TTC549 (cell line): Measurements from ENCODE around the gene INSL3.
"Not testable (repeated sequence)": the region's sequence is repeated elsewhere in the genome, so short reads cannot be mapped to it uniquely, and the experiment has no call there.

ENCODE experiments used
- FAIRE-seq: peaks from 2 replicates; lab custom pipeline; 2012; peaks lifted over from hg19 to GRCh38; lab: Jason Lieb, UNC

The INSL3 gene

GRCh38 chr19:17783721-17784120 lies 37.6 kb downstream of the INSL3 start:
- not testable (repeated sequence) for FAIRE-seq

DNA sequence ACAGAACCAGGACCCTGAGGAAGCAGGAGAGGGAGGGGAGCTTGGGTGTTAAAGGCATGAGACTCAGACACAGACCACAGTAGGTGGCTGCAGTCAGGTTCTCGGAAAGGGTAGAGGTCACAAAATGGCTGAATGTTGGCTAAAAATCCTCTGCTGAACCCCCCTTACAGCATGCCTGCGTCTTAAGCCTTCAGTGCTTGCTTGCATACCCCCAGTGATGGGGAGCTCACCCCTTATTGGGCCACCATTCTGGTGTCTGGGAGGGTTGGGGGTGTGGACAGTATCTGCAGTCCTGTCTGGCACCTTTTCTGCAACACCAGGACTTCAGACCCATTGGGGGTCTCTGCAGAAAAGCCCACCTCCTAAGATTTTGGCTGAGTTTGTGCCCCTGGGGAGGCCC lies 40.5 kb downstream of the INSL3 start:
- FAIRE-seq: no peak

- no peak for FAIRE-seq
Observed at GRCh38 chr19:17778968-17779929, 42.1 kb downstream of the INSL3 start.

- FAIRE-seq: no peak
Observed at GRCh38 chr19:17778251-17778967, 42.9 kb downstream of the INSL3 start.

DNA sequence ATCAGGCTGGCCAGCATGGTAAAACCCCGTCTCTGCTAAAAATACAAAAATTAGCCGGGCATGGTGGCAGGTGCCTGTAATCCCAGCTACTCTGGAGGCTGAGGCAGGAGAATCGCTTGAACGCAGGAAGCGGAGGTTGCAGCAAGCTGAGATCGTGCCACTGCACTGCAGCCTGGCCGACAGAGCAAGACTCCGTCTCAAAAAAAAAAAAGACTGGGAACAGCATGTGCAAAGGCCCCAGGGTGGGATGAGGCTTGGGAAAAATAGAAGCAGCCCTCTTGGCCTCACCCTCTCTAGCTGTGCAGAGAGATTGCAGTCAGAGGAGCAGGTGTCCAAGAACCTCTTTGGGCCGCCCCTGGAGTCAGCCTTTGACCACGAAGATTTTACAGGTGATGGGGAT lies 43.5 kb downstream of the INSL3 start:
- not testable (repeated sequence) for FAIRE-seq

DNA sequence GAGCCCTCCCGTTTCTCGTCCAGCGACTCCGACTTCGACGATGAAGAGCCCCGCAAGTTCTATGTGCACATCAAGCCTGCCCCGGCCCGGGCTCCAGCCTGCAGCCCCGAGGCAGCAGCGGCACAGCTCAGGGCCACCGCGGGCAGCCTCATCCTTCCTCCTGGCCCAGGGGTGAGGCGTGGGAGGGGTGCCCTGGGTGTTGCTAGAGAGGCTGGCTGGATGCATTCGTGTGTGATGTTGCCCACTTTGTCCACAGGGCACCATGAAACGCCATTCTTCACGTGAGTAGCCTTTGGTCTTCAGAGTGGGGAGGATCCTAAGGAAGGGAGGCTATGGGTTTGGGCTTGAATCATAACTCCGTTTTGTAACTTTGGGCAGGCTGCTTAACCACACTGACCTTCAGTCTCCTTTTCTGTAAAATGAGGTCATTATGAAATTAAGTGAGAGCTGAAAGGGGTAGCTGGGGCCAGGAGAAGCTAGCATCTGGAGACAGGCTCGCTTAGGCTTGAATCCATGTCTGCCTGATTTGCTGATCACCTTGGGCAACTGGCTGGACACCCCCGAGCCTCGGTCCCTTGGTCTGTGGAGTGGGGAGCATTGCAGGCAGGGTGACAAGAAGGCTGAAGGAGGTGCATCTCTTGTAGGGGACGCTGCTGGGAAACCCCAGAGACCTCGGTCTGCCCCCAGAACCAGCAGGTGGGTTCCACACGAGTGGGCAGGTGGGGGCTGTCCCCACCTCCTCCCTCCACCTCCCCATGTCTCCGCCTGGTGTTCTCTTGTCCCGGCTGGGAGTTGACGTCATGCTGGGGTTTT lies 45.1 kb downstream of the INSL3 start:
- FAIRE-seq: no peak

- no peak for FAIRE-seq
Observed at GRCh38 chr19:17775245-17775927, 45.9 kb downstream of the INSL3 start.

- no peak for FAIRE-seq
Observed at GRCh38 chr19:17772172-17772571, 49.1 kb downstream of the INSL3 start.

- no peak for FAIRE-seq
Observed at GRCh38 chr19:17770613-17771012, 50.7 kb downstream of the INSL3 start.

- FAIRE-seq: no peak
Observed at GRCh38 chr19:17767559-17767958, 53.8 kb downstream of the INSL3 start.

DNA sequence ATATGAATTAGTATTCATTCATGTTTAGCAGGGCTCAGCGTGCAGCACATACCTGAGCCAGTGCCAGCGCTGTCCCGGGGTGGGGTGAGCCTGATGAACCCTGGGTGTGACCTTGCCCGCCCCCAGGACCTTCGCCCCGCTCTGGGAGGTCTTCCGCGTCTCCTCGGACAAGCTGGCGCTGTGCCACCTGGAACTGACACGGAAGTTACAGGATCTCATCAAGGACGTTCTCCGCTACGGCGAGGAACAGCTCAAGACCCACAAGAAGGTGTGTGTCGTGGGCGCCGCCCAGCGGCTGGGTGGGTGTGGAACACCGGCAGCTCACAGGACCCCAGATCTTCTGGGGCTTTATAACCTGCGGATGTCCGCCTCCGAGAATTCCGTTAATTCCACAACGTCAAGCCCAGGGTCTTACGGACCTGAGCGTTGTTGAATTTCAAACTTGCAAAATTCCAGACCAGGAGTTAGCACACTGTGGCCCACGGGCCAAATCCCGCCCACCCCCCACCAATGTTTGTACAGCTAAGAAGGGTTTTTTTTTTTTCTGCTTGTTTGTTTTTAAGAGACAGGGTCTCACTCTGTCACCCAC lies 54.7 kb downstream of the INSL3 start:
- no peak for FAIRE-seq
